ENCODE data around the gene TRPV6.

Gene TRPV6

DNA sequence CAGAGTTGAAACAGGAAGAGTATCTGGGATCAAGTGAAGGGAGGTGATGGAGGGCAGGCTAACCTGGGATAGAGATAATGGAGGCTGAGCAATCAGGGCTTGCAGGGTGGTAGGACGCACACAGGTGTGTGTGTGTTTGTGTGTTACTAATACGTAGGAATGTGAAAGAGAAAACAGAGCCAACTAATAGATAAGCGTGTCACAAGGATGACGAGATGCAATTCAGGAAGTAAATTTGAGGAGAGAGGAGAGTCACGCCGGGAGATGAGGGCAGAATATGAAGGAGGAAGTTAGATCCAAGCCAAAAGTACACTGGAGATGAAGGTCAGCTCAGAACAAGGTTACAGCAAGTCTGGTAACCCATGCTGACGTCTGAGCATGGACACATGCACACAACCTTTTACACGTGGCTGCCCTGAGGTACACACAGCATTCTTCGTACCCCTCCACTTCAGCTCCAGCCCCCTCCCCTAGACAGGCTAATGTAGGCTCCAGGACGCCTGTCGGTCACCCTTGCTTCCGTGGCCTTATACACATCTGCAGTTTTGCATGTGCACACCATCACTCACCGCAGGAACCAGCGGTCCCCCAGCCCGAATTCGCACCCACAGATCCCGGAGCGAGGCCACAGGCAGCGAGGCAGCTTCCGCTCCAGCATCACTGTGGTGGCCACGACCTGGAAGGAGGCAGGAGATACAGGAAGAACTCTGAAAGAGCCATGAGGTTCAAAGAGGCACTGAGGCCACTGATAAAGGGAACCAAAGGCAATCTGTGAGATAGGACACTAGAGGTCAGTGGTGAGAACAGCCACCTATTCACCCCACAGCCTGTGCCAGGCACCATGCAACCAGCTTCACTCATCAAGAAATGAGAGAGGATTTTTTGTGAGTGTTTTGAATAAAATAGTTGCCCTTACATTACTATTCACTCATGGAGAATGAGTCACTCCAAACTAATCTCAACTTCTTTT is 23.7 kb upstream of the TRPV6 start:
- in situ Hi-C loops (cut with HindIII; ENCODE audit: low sequenced_read_pairs) = loop anchor here (10.0 kb wide), 1 partner anchor 46 kb away; no protein-coding TSS in a partner anchor

DNA sequence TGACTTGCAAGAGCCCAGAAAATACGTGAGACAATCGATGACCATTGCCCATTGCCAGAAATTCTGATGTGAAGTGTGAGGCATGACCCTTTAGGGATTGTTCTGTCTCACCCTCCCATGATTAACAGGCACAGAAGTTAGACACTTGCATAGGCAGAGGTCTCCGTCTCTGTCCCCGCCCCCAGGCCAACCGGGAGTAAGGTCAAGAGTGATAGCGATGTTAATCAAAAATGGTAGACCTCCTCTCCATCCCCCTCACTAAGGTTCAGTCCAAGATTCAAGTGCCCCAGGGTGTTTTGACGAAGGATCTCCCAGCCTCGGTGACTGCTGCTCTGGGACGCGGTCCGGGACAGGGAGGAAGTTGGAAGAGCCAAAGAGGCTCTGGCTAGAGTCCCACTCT is 22.7 kb upstream of the TRPV6 start:
- in situ Hi-C loops (cut with HindIII; ENCODE audit: low sequenced_read_pairs) = loop anchor here (10.0 kb wide), 1 partner anchor 47 kb away; no protein-coding TSS in a partner anchor

DNA sequence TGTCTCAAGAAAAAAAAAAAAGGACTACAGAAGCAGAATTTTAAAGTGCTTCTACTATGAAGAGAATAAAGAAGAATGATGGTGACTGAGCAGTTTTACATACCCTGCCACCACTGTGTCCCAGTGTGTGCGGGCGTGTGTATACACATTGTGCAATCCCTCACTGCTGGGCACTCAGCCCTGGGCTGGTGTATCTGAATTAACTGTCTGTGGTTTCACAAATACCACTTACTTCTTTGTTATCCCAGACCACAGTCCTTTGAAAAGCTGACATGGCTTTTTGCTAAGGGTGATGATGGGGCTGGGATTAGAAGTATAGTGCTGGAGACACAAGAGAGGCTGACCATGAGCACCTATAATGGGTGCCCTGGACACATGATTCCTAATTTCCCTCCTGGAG is 21.1 kb upstream of the TRPV6 start:
- in situ Hi-C loops (cut with HindIII; ENCODE audit: low sequenced_read_pairs) = loop anchor here (10.0 kb wide), 1 partner anchor 48 kb away; no protein-coding TSS in a partner anchor

GRCh38 chr7:142905759-142906158 is 20.2 kb upstream of the TRPV6 start:
- in situ Hi-C loops (cut with HindIII; ENCODE audit: low sequenced_read_pairs) = loop anchor here (10.0 kb wide), 1 partner anchor 49 kb away; no protein-coding TSS in a partner anchor

- in situ Hi-C loops (cut with HindIII; ENCODE audit: low sequenced_read_pairs) = loop anchor here (10.0 kb wide), 1 partner anchor 51 kb away; no protein-coding TSS in a partner anchor
These were observed 18.6 kb upstream of the TRPV6 start for GRCh38 chr7:142904128-142904527.

DNA sequence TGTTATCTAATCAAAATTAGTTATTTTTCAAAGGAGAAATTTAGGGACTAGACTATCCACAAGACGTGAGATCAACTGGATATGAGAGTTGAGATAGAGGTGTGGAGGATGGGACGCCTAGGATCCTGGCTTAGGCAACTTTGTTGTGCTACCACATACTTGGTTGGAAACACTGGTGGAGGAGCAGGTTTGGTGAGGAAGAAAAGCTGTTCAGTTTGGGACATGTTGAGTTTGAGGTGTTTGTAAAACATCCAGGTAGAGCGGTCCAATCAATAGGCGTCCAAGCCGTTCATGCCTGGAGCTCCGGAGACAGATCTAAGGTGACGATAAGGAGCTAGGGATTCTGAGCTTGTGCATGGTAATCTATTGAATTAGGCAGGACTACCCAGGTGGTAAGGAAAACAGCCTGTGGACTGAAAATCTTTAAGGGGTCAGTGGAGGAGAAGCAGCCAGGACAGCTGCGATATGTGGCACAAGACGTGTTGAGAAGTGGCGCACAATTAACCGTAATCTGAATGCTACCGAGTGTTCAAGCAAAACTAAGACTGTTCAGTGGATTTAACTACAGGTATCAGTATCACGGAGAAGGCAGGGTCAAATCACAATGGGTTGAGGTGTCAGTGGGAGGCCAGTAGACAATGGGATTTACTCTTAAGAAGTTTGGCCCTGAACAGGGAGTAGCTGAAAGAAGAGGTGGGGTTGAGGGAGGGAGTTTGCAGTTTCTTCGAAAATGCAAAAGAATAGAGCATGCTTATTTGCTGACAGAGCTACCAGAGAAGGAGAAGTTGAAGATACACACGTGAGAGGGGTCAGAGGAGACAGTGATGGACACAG is 16.1 kb upstream of the TRPV6 start:
- in situ Hi-C loops (cut with HindIII; ENCODE audit: low sequenced_read_pairs) = loop anchor here (10.0 kb wide), 1 partner anchor 53 kb away; no protein-coding TSS in a partner anchor

- in situ Hi-C loops (cut with HindIII; ENCODE audit: low sequenced_read_pairs) = loop anchor here (10.0 kb wide), 1 partner anchor 55 kb away; no protein-coding TSS in a partner anchor
These were observed 14.1 kb upstream of the TRPV6 start for GRCh38 chr7:142899661-142900060.

- in situ Hi-C loops (cut with HindIII; ENCODE audit: low sequenced_read_pairs) = no loop called here
These were observed 13.0 kb upstream of the TRPV6 start for GRCh38 chr7:142898377-142899170.

GRCh38 chr7:142897691-142898090 is 12.1 kb upstream of the TRPV6 start:
- in situ Hi-C loops (cut with HindIII; ENCODE audit: low sequenced_read_pairs) = no loop called here

- in situ Hi-C loops (cut with HindIII; ENCODE audit: low sequenced_read_pairs) = no loop called here
These were observed 11.3 kb upstream of the TRPV6 start for GRCh38 chr7:142896741-142897379.

DNA sequence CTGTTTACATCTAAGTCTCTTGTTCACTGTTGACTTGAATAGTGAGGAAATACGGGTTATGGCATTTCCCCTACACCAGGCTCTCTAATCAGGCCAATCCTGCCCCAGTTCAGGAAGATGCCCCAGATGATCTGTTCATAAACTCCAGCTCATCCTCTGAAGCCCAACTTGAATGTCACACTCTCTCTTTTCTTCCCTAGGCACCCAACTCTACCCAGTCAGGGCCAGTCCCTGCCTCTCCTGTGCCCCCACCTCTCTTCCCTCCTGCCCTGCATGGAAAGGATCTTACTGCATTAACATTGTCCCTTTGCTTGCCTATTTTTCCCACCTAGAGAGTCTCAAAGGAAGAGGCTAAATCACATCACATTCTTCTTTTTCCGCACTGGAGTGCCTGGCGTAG is 10.6 kb upstream of the TRPV6 start:
- in situ Hi-C loops (cut with HindIII; ENCODE audit: low sequenced_read_pairs) = no loop called here

- in situ Hi-C loops (cut with HindIII; ENCODE audit: low sequenced_read_pairs) = no loop called here
These were observed 9.5 kb upstream of the TRPV6 start for GRCh38 chr7:142894985-142895593.

GRCh38 chr7:142894112-142894984 is 8.8 kb upstream of the TRPV6 start:
- in situ Hi-C loops (cut with HindIII; ENCODE audit: low sequenced_read_pairs) = no loop called here

- in situ Hi-C loops (cut with HindIII; ENCODE audit: low sequenced_read_pairs) = no loop called here
These were observed 7.4 kb upstream of the TRPV6 start for GRCh38 chr7:142892951-142893350.

- in situ Hi-C loops (cut with HindIII; ENCODE audit: low sequenced_read_pairs) = no loop called here
These were observed 6.0 kb upstream of the TRPV6 start for GRCh38 chr7:142891490-142892082.

DNA sequence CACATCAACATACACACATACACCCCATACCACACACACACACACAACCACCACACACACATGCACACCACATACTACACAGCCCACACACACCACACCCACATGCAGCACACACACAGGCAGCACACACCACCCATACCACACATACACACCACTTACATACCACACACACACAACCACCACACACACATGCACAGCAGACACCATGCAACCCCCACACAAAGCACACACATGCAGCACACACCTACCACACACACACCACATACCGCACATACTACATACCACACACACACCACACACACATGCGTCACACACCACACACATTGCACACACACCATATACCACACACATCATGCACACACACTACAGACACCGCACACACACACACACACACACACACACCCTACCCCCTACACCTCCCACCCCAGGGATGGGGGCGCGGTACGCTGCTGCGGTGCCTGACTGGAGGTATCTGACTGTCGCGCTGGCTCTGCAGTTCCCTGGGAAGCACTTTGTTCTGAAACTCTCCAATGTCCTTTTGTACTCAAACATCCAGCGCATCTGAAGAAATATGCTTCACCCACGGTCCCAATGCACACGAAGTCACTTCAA is 5.4 kb upstream of the TRPV6 start:
- in situ Hi-C loops (cut with HindIII; ENCODE audit: low sequenced_read_pairs) = no loop called here

DNA sequence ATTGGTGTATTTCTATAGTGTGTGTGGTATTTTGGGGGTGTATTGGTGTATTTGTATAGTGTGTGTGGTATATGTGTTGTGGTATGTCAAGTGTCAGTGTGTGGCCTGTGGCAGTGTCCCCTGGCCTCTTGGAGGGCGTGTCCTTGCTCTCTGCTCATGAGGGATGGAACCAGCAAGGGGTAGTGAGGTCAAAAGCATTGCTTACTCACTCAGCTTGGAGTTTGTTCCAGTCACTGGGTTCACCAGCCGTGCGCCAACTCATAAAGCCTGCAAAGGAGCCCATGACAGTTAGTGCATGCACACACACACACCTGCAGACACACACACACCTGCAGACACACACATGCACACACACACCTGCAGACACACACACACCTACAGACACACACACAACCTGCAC is 4.3 kb upstream of the TRPV6 start:
- in situ Hi-C loops (cut with HindIII; ENCODE audit: low sequenced_read_pairs) = no loop called here

Data from endothelial cell of hepatic sinusoid (primary cell).